SK-N-MC (cell line): ENCODE measurements around the gene NMNAT2.

Experiments used
- EZH2 ChIP-seq: fragments of 200-600 bp; sonication (generic); IDR thresholded peaks from one replicate; pipeline ENCODE4 v1.6.1; 2017; ENCODE audit warnings: antibody characterized with exemption
- FOXP2 ChIP-seq: optimal IDR thresholded peaks from 2 replicates; pipeline ENCODE3; 2011; ENCODE audit warnings: mild to moderate bottlenecking, moderate library complexity; ENCODE audit not compliant: insufficient read depth; ENCODE audit errors: extremely low read length, control extremely low read depth
- POLR2AphosphoS5 ChIP-seq: IDR thresholded peaks from 2 replicates; pipeline ENCODE4 v1.6.1; 2012; ENCODE audit warnings: mild to moderate bottlenecking, low read depth, low read length, borderline replicate concordance

- TF ChIP-seq POLR2AphosphoS5, result no peak
- TF ChIP-seq EZH2, result no peak
- no peak for TF ChIP-seq FOXP2
These were observed 109.5 kb downstream of the NMNAT2 start for GRCh38 chr1:183308719-183309118.
